A673 (cell line): ENCODE measurements around the gene TCEAL4. TPM values are rescaled to one million over a fixed set of nuclear protein-coding genes. Genes with fewer than 3 reads are reported as not detected.
"Not testable (repeated sequence)": the region's sequence is repeated elsewhere in the genome, so short reads cannot be mapped to it uniquely, and the experiment has no call there.

Experiments
- BruUV-seq: library from RNA; stranded (reverse); fragments of 400-500 nt; replicated peaks from 2 replicates; lab custom pipeline; 2021; lab: Mats Ljungman, UMichigan
- CTCF ChIA-PET: fragments of 300-600 bp; sonication (Branson Sonifier 250); formaldehyde crosslinking; loops from one replicate; lab custom pipeline; 2022; ENCODE audit warnings: antibody characterized with exemption; lab: Charles Lee
- POLR2A ChIA-PET: fragments of 300-600 bp; sonication (Branson Sonifier 250); formaldehyde crosslinking; loops from one replicate; lab custom pipeline; 2022; ENCODE audit warnings: antibody characterized with exemption; ENCODE audit not compliant: low non-redundant PET; lab: Charles Lee
- DNase-seq: peaks from one replicate; pipeline ENCODE4 v3.0.0-alpha.2; 2015; ENCODE audit warnings: low spot score
- H3K27ac ChIP-seq: fragments of 200-600 bp; sonication (generic); 2 replicates; pipeline ENCODE4 v1.5.1; 2016; ENCODE audit warnings: mixed run types, low read depth, mild to moderate bottlenecking, mixed read lengths, antibody characterized with exemption, low read length; ENCODE audit not compliant: poor library complexity, severe bottlenecking
- H3K27me3 ChIP-seq: fragments of 200-600 bp; sonication (generic); replicated peaks from 2 replicates; pipeline ENCODE4 v1.6.1; 2017; ENCODE audit warnings: mixed run types, low read depth, mild to moderate bottlenecking, mixed read lengths, antibody characterized with exemption, low read length; ENCODE audit not compliant: insufficient read depth, poor library complexity
- H3K36me3 ChIP-seq: fragments of 200-600 bp; sonication (generic); 2 replicates; pipeline ENCODE4 v1.6.1; 2016; ENCODE audit warnings: mixed run types, mild to moderate bottlenecking, mixed read lengths, antibody characterized with exemption, low read length; ENCODE audit not compliant: insufficient read depth, poor library complexity, severe bottlenecking
- H3K4me1 ChIP-seq: fragments of 200-600 bp; sonication (generic); 2 replicates; pipeline ENCODE4 v1.6.1; 2017; ENCODE audit warnings: mixed run types, mild to moderate bottlenecking, mixed read lengths, antibody characterized with exemption, low read length; ENCODE audit not compliant: insufficient read depth, poor library complexity, severe bottlenecking
- H3K4me3 ChIP-seq: fragments of 200-600 bp; sonication (generic); 2 replicates; pipeline ENCODE4 v1.5.1; 2016; ENCODE audit warnings: low read depth, mixed run types, mild to moderate bottlenecking, mixed read lengths, low read length; ENCODE audit not compliant: poor library complexity, severe bottlenecking
- H3K9me3 ChIP-seq: fragments of 200-600 bp; sonication (generic); 2 replicates; pipeline ENCODE4 v1.6.1; 2016; ENCODE audit warnings: mixed run types, low read depth, mild to moderate bottlenecking, mixed read lengths, antibody characterized with exemption, low read length; ENCODE audit not compliant: poor library complexity, severe bottlenecking
- EZH2 ChIP-seq: fragments of 200-600 bp; sonication (generic); IDR thresholded peaks from 2 replicates; pipeline ENCODE4 v1.6.1; 2017; ENCODE audit warnings: borderline replicate concordance, low read depth, mild to moderate bottlenecking, mixed read lengths, antibody characterized with exemption, low read length; ENCODE audit not compliant: poor library complexity, severe bottlenecking
- intact Hi-C: fragments of 100-400 bp; cut with micrococcal nuclease; formaldehyde crosslinking; loops from one replicate; pipeline ENCODE4 v1.10.0; 2022; ENCODE audit not compliant: unreplicated experiment
- total RNA-seq: library from RNA; stranded (reverse); gene quantifications from 2 replicates; pipeline ENCODE4 v1.2.3, GENCODE V29; 2021
- TF ChIP-seq, protein P1 (sequence below): fragments of 300-800, 200-600 bp; sonication (generic); conservative IDR thresholded peaks from 2 replicates; pipeline ENCODE4 v1.5.1; 2017; ENCODE audit warnings: low read depth, mild to moderate bottlenecking, antibody characterized with exemption, low read length, moderate library complexity, mixed read lengths

The TCEAL4 gene
- total RNA-seq, 1 experiment from 2014 or later, result 37.3 TPM

DNA sequence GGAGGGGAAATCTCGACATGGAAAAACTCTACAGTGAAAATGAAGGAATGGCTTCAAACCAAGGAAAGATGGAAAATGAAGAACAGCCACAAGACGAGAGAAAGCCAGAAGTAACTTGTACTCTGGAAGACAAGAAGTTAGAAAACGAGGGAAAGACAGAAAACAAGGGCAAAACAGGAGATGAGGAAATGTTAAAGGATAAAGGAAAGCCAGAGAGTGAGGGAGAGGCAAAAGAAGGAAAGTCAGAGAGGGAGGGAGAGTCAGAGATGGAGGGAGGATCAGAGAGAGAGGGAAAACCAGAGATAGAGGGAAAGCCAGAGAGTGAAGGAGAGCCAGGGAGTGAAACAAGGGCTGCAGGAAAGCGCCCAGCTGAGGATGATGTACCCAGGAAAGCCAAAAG, 1.3 kb downstream of the TCEAL4 start:
- no peak for DNase-seq
- TF ChIP-seq, protein P1, sequence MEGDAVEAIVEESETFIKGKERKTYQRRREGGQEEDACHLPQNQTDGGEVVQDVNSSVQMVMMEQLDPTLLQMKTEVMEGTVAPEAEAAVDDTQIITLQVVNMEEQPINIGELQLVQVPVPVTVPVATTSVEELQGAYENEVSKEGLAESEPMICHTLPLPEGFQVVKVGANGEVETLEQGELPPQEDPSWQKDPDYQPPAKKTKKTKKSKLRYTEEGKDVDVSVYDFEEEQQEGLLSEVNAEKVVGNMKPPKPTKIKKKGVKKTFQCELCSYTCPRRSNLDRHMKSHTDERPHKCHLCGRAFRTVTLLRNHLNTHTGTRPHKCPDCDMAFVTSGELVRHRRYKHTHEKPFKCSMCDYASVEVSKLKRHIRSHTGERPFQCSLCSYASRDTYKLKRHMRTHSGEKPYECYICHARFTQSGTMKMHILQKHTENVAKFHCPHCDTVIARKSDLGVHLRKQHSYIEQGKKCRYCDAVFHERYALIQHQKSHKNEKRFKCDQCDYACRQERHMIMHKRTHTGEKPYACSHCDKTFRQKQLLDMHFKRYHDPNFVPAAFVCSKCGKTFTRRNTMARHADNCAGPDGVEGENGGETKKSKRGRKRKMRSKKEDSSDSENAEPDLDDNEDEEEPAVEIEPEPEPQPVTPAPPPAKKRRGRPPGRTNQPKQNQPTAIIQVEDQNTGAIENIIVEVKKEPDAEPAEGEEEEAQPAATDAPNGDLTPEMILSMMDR, result no peak
- TF ChIP-seq EZH2, result no peak
- Histone ChIP-seq H3K4me3 (peak overlapping the region; percentile 62), H3K4me1 (no peaks in the 10 kb centered on the region), H3K36me3 (no peaks in the 10 kb centered on the region), H3K9me3 (no peaks in the 10 kb centered on the region), H3K27me3 (peaks cover 1% of the 10 kb centered on the region), H3K27ac (no peak overlapping the region)
- ChIA-PET POLR2A (no interaction called here), CTCF (no interaction called here)
- intact Hi-C loops, result no loop called here
- no TSS peak for BruUV-seq

DNA sequence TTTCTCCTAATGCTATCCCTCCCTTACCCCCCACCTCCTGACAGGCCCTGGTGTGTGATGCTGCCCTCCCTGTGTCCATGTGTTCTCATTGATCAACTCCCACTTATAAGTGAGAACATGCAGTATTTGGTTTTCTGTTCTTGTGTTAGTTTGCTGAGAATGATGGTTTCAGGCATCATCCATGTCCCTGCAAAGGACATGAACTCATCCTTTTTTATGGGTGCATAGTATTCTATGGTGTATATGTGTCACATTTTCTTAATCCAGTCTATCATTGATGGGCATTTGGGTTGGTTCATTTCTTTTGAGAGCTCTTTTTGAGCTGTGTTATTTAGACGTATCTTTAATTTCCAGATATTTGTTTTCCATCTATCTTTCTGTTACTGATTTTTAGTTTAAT, 7.0 kb downstream of the TCEAL4 start:
- H3K4me1 ChIP-seq, CTCF ChIA-PET, POLR2A ChIA-PET: not testable (repeated sequence)

DNA sequence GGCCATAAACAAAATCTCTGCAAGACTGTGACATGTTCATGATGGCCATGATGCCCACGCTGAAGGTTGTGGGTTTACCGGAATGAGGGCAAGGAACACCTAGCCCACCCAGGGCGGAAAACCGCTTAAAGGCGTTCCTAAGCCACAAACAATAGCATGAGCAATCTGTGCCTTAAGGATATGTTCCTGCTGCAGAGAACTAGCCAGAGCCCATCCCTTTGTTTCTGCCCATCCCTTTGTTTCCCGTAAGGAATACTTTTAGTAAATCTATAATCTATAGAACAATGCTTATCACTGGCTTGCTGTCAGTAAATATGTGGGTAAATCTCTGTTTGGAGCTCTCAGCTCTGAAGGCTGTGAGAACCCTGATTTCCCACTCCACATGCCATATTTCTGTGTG, 9.9 kb downstream of the TCEAL4 start:
- H3K27me3 ChIP-seq, BruUV-seq, POLR2A ChIA-PET, H3K4me3 ChIP-seq, CTCF ChIA-PET, intact Hi-C loops, H3K9me3 ChIP-seq, H3K4me1 ChIP-seq, DNase-seq, H3K27ac ChIP-seq, H3K36me3 ChIP-seq: not testable (repeated sequence)

More for the DNA sequence above, 7.0 kb downstream of the TCEAL4 start:
- H3K36me3 ChIP-seq, H3K9me3 ChIP-seq, DNase-seq, H3K27me3 ChIP-seq, BruUV-seq, H3K4me3 ChIP-seq, H3K27ac ChIP-seq, intact Hi-C loops: not testable (repeated sequence)

DNA sequence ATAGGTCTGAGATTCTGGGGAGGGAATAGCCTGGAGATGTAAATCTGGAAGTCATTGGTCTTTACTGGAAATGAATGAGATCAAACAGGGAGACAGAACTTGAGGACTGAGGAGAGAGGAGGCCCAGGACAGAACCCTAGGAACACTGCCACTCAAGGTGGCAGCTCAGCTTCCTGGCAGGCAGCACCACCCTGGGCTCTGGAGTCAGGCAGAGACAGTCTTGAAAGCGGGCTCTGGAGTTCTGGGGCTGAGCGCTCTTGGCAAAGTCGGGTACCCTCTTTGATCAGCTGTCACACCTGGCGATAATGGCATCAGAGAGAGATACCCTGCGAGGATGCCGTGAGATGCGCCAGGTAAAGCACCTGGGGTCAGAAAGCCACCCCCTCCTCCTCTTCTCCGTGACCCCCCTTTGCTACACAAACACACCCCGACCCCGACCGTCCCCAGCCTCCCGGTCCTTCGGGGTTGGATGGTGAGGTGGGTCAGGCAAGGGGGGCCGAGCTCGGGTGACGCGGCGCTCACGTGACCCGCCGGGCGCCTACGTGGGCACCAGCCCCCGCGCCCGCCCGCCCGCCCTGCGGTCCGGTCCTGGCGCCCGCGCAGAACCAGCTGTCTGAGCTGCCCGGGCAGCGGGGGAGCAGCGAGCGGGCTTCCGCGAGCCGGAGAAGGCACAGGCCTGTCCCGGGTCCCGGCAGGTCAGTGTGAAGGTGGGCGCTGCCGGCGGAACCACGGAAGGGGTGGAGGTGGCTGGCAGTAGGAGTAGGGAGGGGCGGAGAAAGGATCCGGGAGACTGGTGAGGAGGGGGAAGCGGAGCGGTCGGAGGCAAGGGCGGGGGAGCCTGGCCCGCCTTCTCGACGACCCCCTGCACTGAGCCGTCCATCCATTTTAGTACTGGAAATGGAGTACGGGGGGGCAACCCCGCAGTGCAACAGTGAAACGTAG, 22.3 kb downstream of the TCEAL4 start, which contains the start of gene TCEAL3:
Gene TCEAL3 (plus strand): TSS at position 600 of the 942 bp plus-strand sequence. CDS start 1,102 bp downstream, outside the sequence.
- TF ChIP-seq, protein P1, result no peak
- TF ChIP-seq EZH2, result no peak
- H3K27me3 ChIP-seq, result peaks cover 3% of the 10 kb centered on the region
- no TSS peak for BruUV-seq
- peak; percentile 27 for DNase-seq
- no peaks in the 10 kb centered on the region for H3K9me3 ChIP-seq
- H3K27ac ChIP-seq, result peak within 1 kb of the TSS; percentile 61
- intact Hi-C loops, result no loop called here
- peak within 1 kb of the TSS; percentile 58 for H3K4me3 ChIP-seq
- ChIA-PET CTCF (interaction anchor here (0.6 kb wide), 1 partner anchor 14 kb away, joined by 3 read pairs; no protein-coding TSS in a partner anchor), POLR2A (no interaction called here)
- no peaks in the 10 kb centered on the region for H3K4me1 ChIP-seq
- no peaks in the 10 kb centered on the region for H3K36me3 ChIP-seq
